Mononuclear cell (primary cell): Measurements from ENCODE around the gene RNF40. TPM values are rescaled to one million over a fixed set of nuclear protein-coding genes. Genes with fewer than 3 reads are reported as not detected.

ENCODE experiments used
- H3K27me3 ChIP-seq: 2 replicates; pipeline ENCODE4 v1.6.0; 2011; ENCODE audit warnings: low read length, control low read depth; ENCODE audit not compliant: insufficient read depth
- H3K4me1 ChIP-seq: 2 replicates; pipeline ENCODE4 v1.5.1; 2011; ENCODE audit warnings: mild to moderate bottlenecking, low read length, control low read depth; ENCODE audit not compliant: insufficient read depth
- H3K4me3 ChIP-seq: 2 replicates; pipeline ENCODE4 v1.5.1; 2011; ENCODE audit warnings: mild to moderate bottlenecking, low read length, moderate library complexity
- H3K9me3 ChIP-seq: 2 replicates; pipeline ENCODE4 v1.5.1; 2011; ENCODE audit warnings: low read depth, mild to moderate bottlenecking, control low read depth, low read length
- total RNA-seq: library from RNA; depleted of rRNA; stranded (reverse); fragments of >200 nt; gene quantifications from one replicate; pipeline ENCODE4 v1.2.3, GENCODE V29; 2012

RNF40 gene
- total RNA-seq, 1 donor = 44.1 TPM

DNA sequence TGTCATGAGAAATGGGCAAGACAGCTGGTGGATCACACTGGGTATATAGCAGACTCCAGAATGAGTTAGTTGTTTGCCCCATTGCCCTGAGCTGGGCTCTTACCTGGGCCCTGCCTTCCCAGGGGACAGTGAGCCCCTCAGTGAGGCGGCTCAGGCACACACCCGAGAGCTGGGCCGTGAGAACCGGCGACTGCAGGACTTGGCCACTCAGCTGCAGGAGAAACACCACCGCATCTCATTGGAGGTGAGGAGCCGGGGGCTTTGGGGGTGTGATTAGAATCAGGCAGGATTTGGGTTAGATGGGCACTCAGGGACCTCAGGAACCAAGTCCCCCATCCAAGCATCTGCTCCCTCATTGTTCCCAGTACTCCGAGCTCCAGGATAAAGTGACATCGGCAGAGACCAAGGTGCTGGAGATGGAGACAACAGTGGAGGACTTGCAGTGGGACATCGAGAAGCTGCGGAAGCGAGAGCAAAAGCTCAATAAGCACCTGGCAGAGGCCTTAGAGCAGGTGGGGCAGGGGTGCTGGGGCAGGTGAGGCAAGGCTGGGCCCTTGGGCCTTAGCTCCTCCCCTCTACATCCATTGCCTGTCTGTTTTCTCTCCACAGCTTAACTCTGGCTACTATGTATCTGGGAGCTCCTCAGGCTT, 2.8 kb downstream of the RNF40 start:
- no peak overlapping the region for H3K4me3 ChIP-seq
- peaks cover 35% of the 10 kb centered on the region for H3K4me1 ChIP-seq
- no peaks in the 10 kb centered on the region for H3K27me3 ChIP-seq

DNA sequence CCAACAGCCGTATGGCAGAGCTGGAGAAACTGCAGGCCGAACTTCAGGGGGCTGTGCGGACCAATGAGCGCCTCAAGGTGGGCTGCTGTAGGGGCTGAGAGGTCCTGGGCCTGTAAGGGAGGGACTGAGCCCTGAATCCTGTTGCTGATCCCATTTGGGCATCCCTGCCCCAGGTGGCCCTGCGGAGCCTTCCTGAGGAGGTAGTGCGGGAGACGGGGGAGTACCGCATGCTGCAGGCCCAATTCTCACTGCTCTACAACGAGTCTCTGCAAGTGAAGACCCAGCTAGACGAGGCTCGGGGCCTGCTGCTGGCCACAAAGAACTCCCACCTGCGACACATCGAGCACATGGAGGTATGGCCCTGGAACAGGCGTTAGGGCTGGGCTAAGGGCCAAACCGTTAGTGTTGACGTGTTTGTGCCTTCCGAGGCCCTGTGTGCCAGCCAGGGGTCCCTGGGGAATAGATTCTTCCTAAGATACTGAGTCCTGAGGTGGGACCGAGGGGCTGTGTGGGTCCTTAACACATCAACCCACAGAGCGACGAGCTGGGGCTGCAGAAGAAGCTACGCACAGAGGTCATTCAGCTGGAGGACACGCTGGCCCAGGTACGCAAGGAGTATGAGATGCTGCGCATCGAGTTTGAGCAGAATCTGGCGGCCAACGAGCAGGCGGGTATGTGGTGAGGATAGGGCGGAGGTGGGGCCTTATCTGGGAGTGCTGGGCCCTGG, 4.2 kb downstream of the RNF40 start:
- no peaks in the 10 kb centered on the region for H3K27me3 ChIP-seq
- H3K9me3 ChIP-seq = no peaks in the 10 kb centered on the region
- H3K4me1 ChIP-seq = peaks cover 21% of the 10 kb centered on the region
- H3K4me3 ChIP-seq = no peak overlapping the region

More for the DNA sequence above, 2.8 kb downstream of the RNF40 start:
- H3K9me3 ChIP-seq = no peaks in the 10 kb centered on the region

DNA sequence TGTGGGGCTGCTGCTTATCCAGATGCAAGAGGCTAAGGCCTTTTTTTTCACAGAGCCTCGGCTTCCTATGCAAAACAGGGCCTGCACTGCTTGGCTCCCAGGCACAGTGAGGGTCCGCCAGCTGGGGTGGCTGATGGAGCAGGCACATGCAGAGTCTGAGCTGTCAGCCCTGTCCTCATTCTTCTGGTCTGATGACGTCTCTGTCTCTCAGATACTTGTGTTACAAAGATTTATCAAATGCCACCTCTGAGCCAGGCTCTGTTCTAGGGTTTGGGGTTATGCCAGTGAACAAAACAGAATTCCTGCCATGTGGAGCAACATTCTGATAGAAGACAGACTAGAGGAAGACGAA, 4.8 kb downstream of the RNF40 start:
- H3K4me1 ChIP-seq = peaks cover 17% of the 10 kb centered on the region
- no peaks in the 10 kb centered on the region for H3K9me3 ChIP-seq
- no peak overlapping the region for H3K4me3 ChIP-seq
- H3K27me3 ChIP-seq = no peaks in the 10 kb centered on the region

DNA sequence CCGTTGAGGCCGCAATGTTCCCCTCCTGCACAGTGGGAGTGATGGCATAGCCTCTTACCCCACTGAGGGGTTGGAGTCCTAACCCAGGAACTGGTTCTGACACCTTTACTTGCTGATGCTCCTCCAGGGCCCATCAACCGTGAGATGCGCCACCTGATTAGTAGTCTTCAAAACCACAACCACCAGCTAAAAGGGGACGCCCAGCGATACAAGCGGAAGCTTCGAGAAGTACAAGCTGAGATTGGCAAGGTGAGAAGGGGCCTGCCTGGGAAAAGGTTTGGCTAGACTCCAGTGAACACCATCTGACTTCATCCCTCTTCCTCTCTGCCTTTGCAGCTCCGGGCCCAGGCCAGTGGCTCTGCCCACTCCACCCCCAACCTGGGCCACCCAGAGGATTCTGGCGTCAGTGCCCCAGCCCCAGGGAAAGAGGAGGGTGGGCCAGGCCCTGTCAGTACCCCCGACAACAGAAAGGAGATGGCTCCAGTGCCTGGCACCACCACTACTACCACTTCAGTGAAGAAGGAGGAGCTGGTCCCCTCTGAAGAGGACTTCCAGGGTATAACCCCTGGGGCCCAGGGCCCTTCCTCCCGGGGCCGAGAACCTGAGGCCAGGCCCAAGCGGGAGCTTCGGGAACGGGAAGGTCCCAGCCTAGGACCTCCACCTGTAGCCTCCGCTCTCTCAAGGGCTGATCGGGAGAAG, 5.8 kb downstream of the RNF40 start:
- Histone ChIP-seq H3K27me3 (no peaks in the 10 kb centered on the region), H3K9me3 (no peaks in the 10 kb centered on the region), H3K4me1 (peaks cover 11% of the 10 kb centered on the region), H3K4me3 (no peak overlapping the region)

DNA sequence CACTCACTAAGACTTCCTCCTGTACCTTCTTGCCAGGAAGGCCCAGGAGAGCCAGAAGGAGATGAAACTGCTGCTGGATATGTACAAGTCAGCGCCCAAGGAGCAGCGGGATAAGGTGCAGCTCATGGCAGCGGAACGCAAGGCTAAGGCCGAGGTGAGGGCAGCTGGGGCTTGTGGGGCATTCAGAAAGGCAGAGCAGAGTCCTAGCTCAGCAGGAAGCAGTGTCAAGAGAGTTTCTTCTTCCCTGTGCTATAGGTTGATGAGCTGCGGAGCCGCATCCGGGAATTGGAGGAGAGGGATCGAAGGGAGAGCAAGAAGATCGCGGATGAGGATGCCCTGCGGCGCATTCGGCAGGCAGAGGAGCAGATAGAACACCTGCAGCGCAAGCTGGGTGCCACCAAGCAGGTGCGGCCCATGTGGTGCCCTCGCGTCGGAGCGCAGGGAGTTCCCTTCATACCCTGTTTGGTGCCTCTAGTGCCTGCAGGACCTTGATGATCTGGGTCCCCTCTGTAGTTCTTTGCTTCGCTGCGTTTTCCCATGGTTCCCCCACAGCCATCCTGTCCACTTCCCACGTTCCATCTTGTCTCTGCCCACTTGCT, 6.6 kb downstream of the RNF40 start:
- no peaks in the 10 kb centered on the region for H3K27me3 ChIP-seq
- peaks cover 4% of the 10 kb centered on the region for H3K4me1 ChIP-seq
- H3K9me3 ChIP-seq = no peaks in the 10 kb centered on the region
- H3K4me3 ChIP-seq = no peak overlapping the region

DNA sequence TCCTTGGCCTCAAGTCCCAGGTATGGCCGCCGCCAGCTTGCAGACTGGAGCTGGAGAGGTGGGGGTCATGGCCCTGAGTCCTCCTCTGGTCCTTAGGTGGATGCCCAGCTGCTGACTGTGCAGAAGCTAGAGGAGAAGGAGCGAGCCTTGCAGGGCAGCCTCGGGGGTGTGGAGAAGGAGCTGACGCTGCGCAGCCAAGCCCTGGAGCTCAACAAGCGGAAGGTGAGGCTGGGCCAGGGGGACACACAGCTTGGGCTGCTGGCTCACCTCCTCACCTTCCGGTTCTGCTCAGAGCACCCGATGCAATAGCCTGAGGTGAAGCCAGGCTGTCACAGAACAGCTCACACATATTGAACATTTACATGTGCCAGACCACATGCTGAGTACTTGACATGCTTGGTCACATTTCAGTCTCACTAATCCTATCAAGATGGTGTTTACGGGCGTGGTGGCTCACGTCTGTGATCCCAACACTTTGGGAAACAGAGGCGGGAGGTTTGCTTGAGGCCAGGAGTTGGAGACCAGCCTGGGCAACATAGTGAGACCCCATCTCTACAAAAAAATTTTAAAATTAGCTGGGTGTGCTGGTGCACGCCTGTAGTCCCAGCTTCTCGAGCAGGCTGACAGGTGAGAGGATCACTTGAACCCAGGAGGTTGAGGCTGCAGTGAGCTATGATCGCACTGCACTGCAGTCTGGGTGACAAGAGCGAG, 7.4 kb downstream of the RNF40 start:
- Histone ChIP-seq H3K4me3 (no peak overlapping the region), H3K9me3 (no peaks in the 10 kb centered on the region), H3K27me3 (no peaks in the 10 kb centered on the region), H3K4me1 (no peaks in the 10 kb centered on the region)

DNA sequence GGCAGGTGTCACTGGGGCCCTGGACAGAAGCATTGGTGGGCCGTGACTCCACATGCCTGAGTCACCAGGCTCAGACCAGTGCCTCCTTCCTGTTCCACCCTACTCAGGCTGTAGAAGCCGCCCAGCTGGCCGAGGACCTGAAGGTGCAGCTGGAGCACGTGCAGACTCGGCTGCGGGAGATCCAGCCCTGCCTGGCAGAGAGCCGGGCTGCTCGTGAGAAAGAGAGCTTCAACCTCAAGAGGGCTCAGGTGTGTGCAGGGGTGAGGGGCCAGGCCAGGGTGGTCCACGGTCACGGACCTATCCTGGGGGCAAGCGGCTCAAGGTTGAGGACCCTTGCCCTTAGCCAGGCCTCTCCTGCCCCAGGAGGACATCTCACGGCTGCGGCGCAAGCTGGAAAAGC, 9.6 kb downstream of the RNF40 start:
- H3K27me3 ChIP-seq = no peaks in the 10 kb centered on the region
- H3K4me3 ChIP-seq = no peak overlapping the region
- peaks cover 19% of the 10 kb centered on the region for H3K4me1 ChIP-seq
- no peaks in the 10 kb centered on the region for H3K9me3 ChIP-seq

DNA sequence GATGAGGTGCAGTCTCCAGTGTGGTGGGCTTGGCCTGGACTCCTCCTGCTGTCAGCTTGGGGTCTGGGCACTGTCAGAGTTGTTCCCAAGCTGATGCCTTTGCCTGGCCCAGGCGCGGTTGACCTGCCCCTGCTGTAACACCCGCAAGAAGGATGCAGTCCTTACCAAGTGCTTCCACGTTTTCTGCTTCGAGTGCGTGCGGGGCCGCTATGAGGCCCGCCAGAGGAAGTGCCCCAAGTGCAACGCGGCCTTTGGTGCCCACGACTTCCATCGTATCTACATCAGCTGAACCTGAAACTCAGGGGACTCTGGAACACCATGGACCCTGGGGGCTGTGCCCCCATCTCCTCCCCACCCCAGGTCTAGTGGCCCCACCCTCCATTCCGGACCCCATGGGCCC, 11.7 kb downstream of the RNF40 start:
- Histone ChIP-seq H3K27me3 (no peaks in the 10 kb centered on the region), H3K4me1 (peaks cover 21% of the 10 kb centered on the region), H3K4me3 (no peak overlapping the region), H3K9me3 (no peaks in the 10 kb centered on the region)

DNA sequence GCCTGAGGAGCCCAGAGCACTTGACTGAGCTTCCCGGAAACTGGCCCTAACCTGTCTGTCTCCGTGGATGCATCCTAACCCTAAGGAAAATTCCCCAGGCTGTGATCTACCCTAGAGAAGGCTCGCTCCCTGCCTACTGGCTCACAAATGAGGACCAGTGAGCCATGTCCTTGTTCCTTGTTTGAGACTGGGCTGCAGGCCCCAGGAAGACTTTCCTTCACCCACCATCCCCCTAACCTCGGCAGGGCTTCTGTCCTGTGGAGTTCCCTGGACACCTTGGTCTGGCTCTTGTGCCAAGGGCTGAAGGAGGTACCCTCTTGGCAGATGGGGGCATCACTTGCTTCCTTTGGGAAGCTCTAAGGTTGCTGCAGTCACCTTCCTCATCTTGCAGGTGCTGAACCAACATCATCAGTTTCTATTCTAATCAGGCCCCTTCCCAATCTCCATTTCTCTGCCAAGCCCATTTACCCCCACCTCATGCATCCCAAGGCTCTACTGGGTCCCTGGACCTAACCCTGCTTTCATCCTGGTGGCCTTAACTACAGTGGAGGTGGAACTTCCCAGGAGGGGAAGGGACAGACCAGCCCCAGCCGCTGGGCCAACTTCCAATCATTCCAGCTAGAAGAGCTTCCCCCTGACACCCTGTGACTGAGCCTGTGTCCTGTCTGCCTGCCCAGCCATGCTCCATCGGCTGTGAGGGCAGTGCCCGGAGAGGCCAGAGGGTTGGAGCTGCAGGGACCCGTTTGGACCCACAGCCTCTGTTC, 12.4 kb downstream of the RNF40 start:
- H3K4me3 ChIP-seq = no peak overlapping the region
- no peaks in the 10 kb centered on the region for H3K9me3 ChIP-seq
- H3K27me3 ChIP-seq = no peaks in the 10 kb centered on the region
- H3K4me1 ChIP-seq = peaks cover 21% of the 10 kb centered on the region

DNA sequence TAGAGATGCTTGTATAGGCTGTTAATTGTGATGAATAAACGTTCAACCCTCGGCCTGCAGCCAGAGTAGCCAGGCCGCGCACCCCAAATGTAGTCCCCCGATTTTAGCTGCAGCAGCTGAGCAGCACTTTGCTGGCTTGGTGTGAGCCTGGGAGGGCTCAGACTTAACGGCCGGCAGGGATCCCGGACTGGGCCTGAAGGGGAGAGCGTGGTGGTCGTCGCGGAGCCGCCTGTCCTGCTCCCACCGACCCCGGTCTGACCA, 12.9 kb downstream of the RNF40 start:
- no peaks in the 10 kb centered on the region for H3K9me3 ChIP-seq
- no peaks in the 10 kb centered on the region for H3K27me3 ChIP-seq
- H3K4me3 ChIP-seq = peak overlapping the region; percentile 46
- H3K4me1 ChIP-seq = peaks cover 22% of the 10 kb centered on the region

DNA sequence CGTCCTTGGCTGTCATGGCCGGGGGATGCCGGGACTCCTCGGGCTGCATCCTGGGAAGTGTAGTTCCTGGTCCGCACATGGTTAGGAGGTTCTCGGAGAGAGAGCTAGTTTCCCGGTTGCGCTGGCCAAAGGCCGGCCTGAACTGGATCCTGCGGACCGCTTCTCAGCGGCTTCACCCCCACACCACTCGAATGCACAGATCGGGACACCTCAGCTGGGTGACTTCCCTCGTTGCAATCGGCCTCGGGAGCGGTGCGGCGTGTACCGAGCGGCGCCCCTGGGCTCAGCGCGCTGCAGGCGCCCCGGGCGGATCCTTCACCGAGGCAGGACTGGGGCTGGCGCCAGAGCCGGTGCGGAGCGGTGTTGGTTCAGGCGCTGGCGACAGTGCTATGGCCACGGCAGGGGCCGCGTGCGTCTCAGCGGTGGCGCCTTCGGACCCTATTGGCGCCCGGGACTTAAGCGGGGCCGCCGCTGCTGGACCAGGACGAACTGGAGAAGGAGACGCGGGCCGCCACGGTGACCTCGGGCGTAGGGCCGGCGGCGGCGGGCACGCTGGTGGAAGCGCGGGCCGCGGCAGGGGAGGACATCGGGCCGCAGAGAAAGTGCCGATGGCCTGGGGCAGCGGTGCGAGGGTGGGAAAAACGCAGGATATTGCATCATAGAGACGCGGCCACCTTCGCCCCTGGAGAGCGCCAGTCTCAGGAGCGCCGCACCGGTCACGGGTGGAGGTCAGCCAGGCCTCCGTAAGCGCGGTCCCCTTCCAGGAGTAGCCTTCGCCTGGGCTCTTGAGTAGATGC, 13.5 kb downstream of the RNF40 start:
- Histone ChIP-seq H3K4me1 (peaks cover 27% of the 10 kb centered on the region), H3K27me3 (no peaks in the 10 kb centered on the region), H3K4me3 (peak overlapping the region; percentile 46), H3K9me3 (no peaks in the 10 kb centered on the region)

DNA sequence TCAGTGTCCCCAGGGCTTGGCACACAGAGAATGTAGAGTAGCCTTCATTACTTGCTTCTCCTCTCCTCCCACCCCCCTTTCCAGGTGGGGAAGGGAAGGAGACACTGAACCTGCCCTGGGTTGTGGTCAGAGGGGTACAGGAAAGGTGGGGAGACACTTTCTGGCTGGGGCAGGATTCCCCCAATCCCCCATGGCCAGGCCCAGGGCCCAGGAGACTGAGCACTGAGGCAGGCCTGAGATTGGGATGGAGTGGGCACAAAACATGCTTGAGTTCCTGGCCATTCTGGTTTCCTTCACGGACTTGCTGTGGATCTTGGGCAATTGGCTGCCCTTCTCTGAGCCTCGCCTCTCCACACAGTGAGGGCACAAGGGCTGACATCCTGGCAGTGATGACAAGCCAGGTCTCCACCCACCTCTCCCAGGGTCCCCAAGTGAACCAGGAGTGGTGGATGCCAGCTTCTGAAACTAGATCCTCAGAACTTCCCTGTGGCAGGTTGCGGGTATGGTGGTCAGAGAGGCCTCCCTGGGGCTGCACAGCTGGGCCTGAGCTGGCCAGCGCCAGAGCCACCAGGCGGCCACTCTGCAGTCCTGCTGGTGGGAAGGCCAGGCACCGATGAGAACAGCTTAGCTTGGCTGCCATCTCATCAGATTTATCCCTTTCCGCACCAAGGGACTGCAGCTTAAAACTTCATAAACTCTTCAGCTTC, 15.6 kb downstream of the RNF40 start:
- H3K27me3 ChIP-seq = no peaks in the 10 kb centered on the region

DNA sequence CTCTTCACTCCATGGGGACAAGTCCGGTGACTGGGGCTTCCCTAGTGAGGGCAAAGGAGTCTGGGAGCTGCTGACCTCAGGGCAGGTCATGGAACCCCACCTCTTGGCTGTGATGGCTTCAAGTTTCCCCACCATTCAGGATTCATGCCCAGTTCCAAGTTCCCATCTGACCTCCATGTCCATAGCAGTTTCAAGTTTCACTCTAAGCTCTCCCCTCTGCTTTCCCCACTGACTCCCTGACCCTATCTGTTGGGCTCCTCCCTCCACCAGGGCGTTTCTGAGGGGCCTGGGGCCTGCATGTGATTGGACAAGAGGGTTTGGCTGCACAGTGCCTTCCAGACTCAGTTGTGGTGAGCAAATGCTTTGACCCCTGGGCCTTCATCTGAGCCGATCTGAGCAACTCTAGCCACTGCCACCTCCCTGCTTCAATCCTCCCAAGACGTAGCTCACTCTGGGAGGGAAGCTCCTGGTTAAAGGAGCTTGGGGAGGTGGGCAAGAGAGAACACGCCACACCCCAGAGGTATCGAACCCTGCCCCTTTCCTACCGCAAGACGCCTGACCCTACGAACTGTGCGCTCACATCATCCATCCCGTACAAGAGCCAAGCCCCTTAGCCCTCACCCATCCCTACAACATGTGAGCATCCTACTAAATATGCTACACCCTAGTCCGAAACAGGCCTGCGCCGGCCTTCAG, 16.6 kb downstream of the RNF40 start:
- no peaks in the 10 kb centered on the region for H3K27me3 ChIP-seq
- H3K4me1 ChIP-seq = peaks cover 34% of the 10 kb centered on the region
- no peaks in the 10 kb centered on the region for H3K9me3 ChIP-seq
- H3K4me3 ChIP-seq = no peak overlapping the region

More for the DNA sequence above, 15.6 kb downstream of the RNF40 start:
- H3K4me1 ChIP-seq = peaks cover 34% of the 10 kb centered on the region
- H3K4me3 ChIP-seq = no peak overlapping the region
- H3K9me3 ChIP-seq = no peaks in the 10 kb centered on the region
